Keratinocyte (primary cell): Measurements from ENCODE around the gene KCNIP3. TPM values are rescaled to one million over a fixed set of nuclear protein-coding genes. Genes with fewer than 3 reads are reported as not detected.

ENCODE experiments used
- DNase-seq: peaks from one replicate; pipeline ENCODE4 v3.0.0-alpha.2; 2011; ENCODE audit warnings: low read depth, missing footprints, low spot score
- FAIRE-seq: peaks from 2 replicates; lab custom pipeline; 2011; peaks lifted over from hg19 to GRCh38; lab: Jason Lieb, UNC
- H2AFZ ChIP-seq: 2 replicates; pipeline ENCODE4 v1.6.0; 2012; ENCODE audit warnings: low read length, control low read depth, inconsistent platforms; ENCODE audit not compliant: control insufficient read depth
- H3K27ac ChIP-seq: 2 replicates; pipeline ENCODE4 v1.5.1; 2011; ENCODE audit warnings: low read length; ENCODE audit not compliant: control insufficient read depth, insufficient read depth
- H3K27me3 ChIP-seq: 3 replicates; pipeline ENCODE4 v1.6.0; 2011; ENCODE audit warnings: low read length; ENCODE audit not compliant: control insufficient read depth, insufficient read depth; ENCODE audit errors: extremely low read depth
- H3K36me3 ChIP-seq, 2 experiments: 2 replicates in 1 of 2; 3 replicates in 1 of 2; pipeline ENCODE4 v1.5.1; 2011; ENCODE audit warnings: low read length in 2 of 2, mild to moderate bottlenecking in 1 of 2; ENCODE audit not compliant: control insufficient read depth in 2 of 2, insufficient read depth in 2 of 2; ENCODE audit errors: extremely low read depth in 1 of 2
- H3K4me1 ChIP-seq: 3 replicates; pipeline ENCODE4 v1.5.1; 2011; ENCODE audit warnings: low read length; ENCODE audit not compliant: control insufficient read depth, insufficient read depth; ENCODE audit errors: extremely low read depth
- H3K4me2 ChIP-seq: 3 replicates; pipeline ENCODE4 v1.6.0; 2011; ENCODE audit warnings: low read depth, low read length; ENCODE audit not compliant: control insufficient read depth, insufficient read depth; ENCODE audit errors: extremely low read depth
- H3K4me3 ChIP-seq, 3 experiments: fragments of 200-600 bp in 1 of 3; sonication (generic) in 1 of 3; 2 replicates in 2 of 3; 3 replicates in 1 of 3; pipeline ENCODE4 v1.5.1; 2011 to 2016; ENCODE audit warnings: low read length in 3 of 3, mild to moderate bottlenecking in 3 of 3, control low read depth in 2 of 3, inconsistent platforms in 1 of 3, low read depth in 1 of 3, mixed read lengths in 1 of 3, mixed run types in 1 of 3, moderate library complexity in 1 of 3; ENCODE audit not compliant: control insufficient read depth in 2 of 3, insufficient read depth in 2 of 3; ENCODE audit errors: extremely low read depth in 1 of 3
- H3K79me2 ChIP-seq: 2 replicates; pipeline ENCODE4 v1.6.0; 2012; ENCODE audit warnings: low read length; ENCODE audit not compliant: control insufficient read depth, insufficient read depth
- H3K9ac ChIP-seq: 3 replicates; pipeline ENCODE4 v1.6.0; 2011; ENCODE audit warnings: low read length; ENCODE audit not compliant: control insufficient read depth, insufficient read depth; ENCODE audit errors: extremely low read depth
- H3K9me1 ChIP-seq: 3 replicates; pipeline ENCODE4 v1.6.0; 2011; ENCODE audit warnings: low read length; ENCODE audit not compliant: control insufficient read depth, insufficient read depth; ENCODE audit errors: extremely low read depth
- H3K9me3 ChIP-seq: 2 replicates; pipeline ENCODE4 v1.5.1; 2012; ENCODE audit warnings: low read depth, low read length; ENCODE audit not compliant: control insufficient read depth
- H4K20me1 ChIP-seq: 3 replicates; pipeline ENCODE4 v1.6.0; 2011; ENCODE audit warnings: low read length; ENCODE audit not compliant: control insufficient read depth, insufficient read depth; ENCODE audit errors: extremely low read depth
- CTCF ChIP-seq, 3 experiments: IDR thresholded peaks in 1 of 3; conservative IDR thresholded peaks in 1 of 3; optimal IDR thresholded peaks in 1 of 3; 2 replicates in 2 of 3; 3 replicates in 1 of 3; pipeline versions ENCODE3 to v1.5.1; 2011; ENCODE audit warnings: low read length in 3 of 3, mild to moderate bottlenecking in 3 of 3, moderate library complexity in 2 of 3, control low read depth in 1 of 3, inconsistent platforms in 1 of 3; ENCODE audit not compliant: insufficient read depth in 2 of 3; ENCODE audit errors: extremely low read depth in 1 of 3
- EZH2 ChIP-seq: IDR thresholded peaks from one replicate; pipeline ENCODE4 v1.6.1; 2012; ENCODE audit warnings: inconsistent platforms, mild to moderate bottlenecking, low read length, moderate library complexity
- dilution Hi-C: fragments of 300-500 bp; cut with MboI; formaldehyde crosslinking; loops from one replicate; pipeline ENCODE4 v1.7.0; 2020; ENCODE audit warnings: low sequenced_read_pairs; ENCODE audit not compliant: extremely low pct_ligation_motif_present
- polyA plus RNA-seq, 5 experiments: library from polyadenylated mRNA; depleted of rRNA in 3 of 5; stranded (reverse) in 3 of 5; stranded (forward) in 1 of 5; unstranded in 1 of 5; fragments of >200 nt; gene quantifications; 1 replicate in 1 of 5; 2 replicates in 3 of 5; 3 replicates in 1 of 5; pipeline versions ENCODE4 v1.2.1 to v1.2.3, GENCODE V29; 2011 to 2012; ENCODE audit warnings: missing spikeins in 2 of 5, low read depth in 1 of 5, low replicate concordance in 1 of 5

The KCNIP3 gene
- polyA plus RNA-seq, 1 donor (not counting 4 experiments of a cell fraction or from before 2014, with no cell fraction given) = 0.66 TPM

- Histone ChIP-seq H3K27ac (no peak overlapping the region), H3K4me1 (peaks cover 10% of the 10 kb centered on the region), H3K9ac (no peak overlapping the region), H4K20me1 (no peaks in the 10 kb centered on the region), H3K9me3 (no peaks in the 10 kb centered on the region), H3K9me1 (no peaks in the 10 kb centered on the region), H3K4me2 (no peak overlapping the region), H3K4me3 (no peak overlapping the region), H2AFZ (no peak overlapping the region), H3K36me3 (no peaks in the 10 kb centered on the region), H3K27me3 (no peaks in the 10 kb centered on the region), H3K79me2 (no peaks in the 10 kb centered on the region)
- FAIRE-seq = no peak
- TF ChIP-seq CTCF (optimal IDR thresholded peaks at IDR 0.05 in 1 of 3, IDR thresholded peaks at IDR 0.05 in 1 of 3, conservative IDR thresholded peaks at IDR 0.05 in 1 of 3; ENCODE audit: extremely low read depth in 1 of 3, insufficient read depth in 2 of 3, low read length in 3 of 3) = no peak
- TF ChIP-seq EZH2 = no peak
- no peak for DNase-seq
- dilution Hi-C loops = no loop called here
Observed at GRCh38 chr2:95267458-95268210, 29.5 kb upstream of the KCNIP3 start.

- Histone ChIP-seq H3K4me3 (no peak overlapping the region), H3K27me3 (no peaks in the 10 kb centered on the region), H3K9ac (no peak overlapping the region), H3K27ac (no peak overlapping the region), H4K20me1 (no peaks in the 10 kb centered on the region), H3K9me3 (no peaks in the 10 kb centered on the region), H3K4me2 (no peak overlapping the region), H3K36me3 (no peaks in the 10 kb centered on the region), H3K4me1 (peaks cover 3% of the 10 kb centered on the region), H2AFZ (no peak overlapping the region), H3K9me1 (no peaks in the 10 kb centered on the region), H3K79me2 (no peaks in the 10 kb centered on the region)
- dilution Hi-C loops = no loop called here
- no peak for FAIRE-seq
- TF ChIP-seq EZH2 (no peak), CTCF (optimal IDR thresholded peaks at IDR 0.05 in 1 of 3, IDR thresholded peaks at IDR 0.05 in 1 of 3, conservative IDR thresholded peaks at IDR 0.05 in 1 of 3; ENCODE audit: extremely low read depth in 1 of 3, insufficient read depth in 2 of 3, low read length in 3 of 3) (no peak)
- no peak for DNase-seq
Observed at GRCh38 chr2:95268211-95269035, 28.7 kb upstream of the KCNIP3 start.
